ENCODE data around the gene ACTN1.

The ACTN1 gene

DNA sequence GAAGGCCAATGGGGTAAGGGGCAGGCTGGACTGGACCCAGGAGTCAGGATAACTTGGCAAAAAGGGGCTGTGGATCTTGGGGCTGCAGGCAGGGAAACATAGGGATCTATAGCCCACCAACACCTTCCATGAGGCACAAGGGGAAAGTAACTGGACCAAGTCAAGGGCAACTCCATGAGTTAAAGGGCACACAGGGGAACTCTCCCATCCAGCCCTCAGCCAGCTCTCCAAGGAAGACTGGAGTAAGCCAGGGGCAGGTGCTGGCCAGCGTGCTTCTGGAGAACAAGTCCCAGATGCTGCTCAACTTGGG lies 154.9 kb downstream of the ACTN1 start:
- no peak for DNase-seq (ENCODE audit: low spot score)
